Esophagus mucosa (tissue), 1 donor: ENCODE data around the gene PTPN9. TPM values are rescaled to one million over a fixed set of nuclear protein-coding genes. Genes with fewer than 3 reads are reported as not detected.
"Not testable (repeated sequence)": the region's sequence is repeated elsewhere in the genome, so short reads cannot be mapped to it uniquely, and the experiment has no call there.

ENCODE experiments used
- ATAC-seq: fragments of 200-7000 bp; cut with Tn5 transposase; one replicate; pipeline ENCODE4 v1.9.1; 2020
- total RNA-seq: library from RNA; stranded (reverse); gene quantifications from one replicate; pipeline ENCODE4 v1.2.4, GENCODE V29; 2023
- donor health status: DM: yes; HTN: yes; CAD: no.

The PTPN9 gene
- total RNA-seq, 1 donor from 2014 or later = 13.6 TPM

DNA sequence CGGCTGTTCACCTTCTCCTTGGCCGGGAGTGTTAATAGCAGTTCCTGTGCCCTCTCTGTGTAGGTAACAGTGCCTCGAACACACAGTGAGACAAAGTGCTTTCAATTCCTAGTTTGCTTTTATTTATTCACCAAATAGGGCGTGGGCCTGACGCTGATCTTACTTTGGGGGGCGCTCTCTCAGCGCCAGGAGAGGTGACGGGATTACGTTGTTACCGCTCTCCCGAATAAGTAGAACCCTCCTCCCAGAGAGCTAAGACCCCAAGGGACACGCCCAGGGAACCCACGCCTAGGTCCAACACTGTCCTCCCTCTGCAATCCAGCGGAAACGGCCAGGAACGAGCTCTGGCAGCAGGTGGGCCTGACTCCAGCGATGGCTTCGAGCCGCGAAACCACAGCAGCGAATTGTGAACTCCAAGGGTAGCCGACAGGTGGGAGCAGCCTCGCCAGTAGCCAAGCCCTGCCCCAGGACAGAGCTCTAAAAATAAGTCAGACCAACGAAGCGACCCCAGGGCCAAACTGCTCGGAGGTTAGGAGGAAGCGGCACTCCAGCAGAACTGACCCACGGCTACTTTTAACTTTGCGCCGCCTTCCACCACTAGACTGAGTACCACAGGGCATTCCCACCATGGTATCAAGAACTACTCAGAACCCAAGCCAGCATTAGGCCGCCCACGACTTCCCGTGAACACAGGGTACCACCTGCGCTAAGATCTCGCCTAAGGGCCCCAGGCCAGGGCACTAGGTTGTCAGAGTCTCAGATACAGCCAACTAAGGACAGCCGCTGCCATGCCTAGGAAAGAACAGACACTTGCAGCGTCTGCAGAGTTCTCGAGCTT is 126.0 kb downstream of the PTPN9 start:
- no peak for ATAC-seq

DNA sequence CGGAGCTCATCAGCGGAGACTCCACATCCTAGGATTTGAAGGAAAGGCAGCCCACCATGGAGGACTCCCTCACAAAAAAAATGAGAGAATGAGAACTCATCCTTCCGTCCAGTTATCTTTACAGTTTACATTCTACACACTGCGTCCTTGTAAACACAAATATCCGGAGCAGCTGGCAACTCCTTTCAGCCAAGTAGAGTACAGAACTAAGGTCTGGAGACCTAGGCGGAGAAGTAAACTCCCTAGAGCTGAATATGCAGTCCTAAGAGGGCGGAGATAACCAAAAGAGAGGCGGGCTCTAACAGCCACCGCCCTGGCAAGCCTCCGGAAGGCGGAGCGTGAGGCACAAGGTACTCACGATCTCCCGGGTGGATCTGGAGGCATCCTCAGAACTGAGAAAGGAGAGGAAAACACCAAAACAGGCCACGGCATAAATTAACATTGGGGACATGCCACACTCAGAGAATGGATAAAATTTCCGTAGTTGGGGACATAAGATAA is 126.7 kb downstream of the PTPN9 start:
- ATAC-seq = peak; percentile 6

DNA sequence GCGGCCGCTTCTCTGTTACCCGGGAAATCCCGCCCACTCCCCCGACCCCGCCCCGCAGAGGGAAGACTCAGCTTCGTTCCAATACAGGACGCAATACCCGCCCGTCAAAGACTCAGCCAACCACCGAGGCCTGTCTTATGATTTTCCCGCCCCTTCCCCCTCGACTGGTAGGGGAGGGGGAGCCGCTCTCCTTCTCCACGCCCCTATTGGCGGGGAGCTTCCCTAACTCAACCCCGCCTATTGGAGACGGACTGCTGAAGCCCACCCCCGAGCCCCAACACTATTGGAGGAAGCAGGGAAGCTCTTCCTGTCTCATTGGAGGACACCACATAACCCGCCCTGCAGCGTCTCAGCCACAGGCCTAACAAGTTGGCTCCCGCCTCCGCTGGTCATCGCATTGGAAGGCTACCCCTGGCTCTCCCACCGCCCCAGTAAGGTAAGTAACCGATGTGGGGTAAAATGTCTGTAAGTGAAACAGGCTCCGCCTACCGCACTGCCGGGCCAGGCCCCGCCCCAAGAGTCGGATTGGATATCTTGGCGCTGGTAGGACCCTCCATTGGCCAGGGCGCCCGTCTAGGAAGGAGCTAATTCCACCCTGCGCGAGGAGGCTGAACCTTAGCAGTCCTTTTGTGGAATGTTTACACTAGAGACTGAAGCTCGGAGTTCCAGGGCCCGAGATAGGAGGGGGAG is 127.3 kb downstream of the PTPN9 start, which contains the start of gene SIN3A:
TSS of gene SIN3A (minus strand) at position 17 of the 690 bp plus-strand sequence. CDS start 21,315 bp downstream, outside the sequence.
- ATAC-seq = peak; percentile 70

DNA sequence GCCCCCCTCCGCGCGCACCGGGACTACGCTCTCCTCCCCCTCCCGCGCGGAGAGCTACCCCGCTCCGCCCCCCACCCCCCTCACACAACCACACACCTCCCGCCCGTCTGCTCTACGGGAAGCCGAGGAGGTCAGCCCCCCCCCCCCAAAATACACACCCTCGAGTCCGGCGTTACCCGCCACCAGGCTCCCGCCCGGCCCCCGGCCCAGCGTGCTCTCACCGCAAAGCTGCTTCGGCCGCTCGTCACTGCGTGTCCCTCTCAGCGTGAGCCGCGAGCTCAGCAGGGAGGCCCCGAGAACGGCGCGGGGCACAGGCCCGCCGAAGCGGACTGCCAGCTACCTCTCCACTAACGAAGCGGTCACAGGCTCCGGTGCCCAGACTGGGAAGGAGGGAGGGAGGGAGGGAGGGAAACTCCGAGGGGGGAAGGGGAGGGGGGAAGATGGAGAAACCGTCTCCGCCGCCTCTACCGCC is 127.9 kb downstream of the PTPN9 start:
- no peak for ATAC-seq

DNA sequence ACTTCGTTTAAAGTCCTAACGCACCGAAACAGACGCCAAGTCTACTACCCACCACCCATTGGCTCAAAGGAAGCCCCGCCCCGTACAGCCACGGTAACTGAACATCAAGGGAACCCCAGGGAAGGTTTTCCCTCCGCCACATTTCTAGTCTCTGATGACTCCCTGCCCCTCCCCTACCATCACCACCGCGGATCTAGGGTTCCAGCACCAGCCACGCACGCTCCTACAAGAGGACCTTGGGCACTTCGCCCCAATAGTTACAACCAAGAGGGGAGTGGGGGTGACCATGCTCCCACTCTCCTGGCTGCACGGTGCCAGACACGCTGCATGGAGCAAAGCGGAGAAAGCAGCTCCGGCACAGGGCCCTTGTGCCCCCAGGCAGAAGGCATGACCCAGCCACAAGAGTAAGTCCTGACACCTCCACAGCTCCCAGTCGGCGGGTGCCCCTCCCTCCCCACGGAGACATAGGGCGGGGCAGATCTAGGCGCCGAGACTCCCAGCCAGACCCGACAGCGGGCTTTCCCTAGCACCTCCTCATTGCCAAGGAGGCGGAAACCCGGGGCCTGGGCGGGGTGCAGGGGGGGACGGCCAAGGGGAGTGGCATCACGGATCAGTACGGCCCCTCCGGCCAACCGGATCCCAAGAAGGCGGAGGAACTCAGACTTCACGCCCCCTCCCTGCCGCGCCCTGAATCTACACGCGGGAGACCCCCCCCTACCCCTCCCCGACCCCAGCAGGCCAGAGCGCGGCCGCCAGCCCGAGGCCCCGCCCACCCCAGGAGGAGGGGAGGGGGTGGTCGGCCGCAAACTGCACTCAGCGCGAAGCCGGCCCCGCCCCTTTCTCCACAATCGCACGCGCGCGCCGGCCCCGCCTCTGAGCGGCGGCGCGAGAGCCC is 128.6 kb downstream of the PTPN9 start:
- ATAC-seq = peak; percentile 61

DNA sequence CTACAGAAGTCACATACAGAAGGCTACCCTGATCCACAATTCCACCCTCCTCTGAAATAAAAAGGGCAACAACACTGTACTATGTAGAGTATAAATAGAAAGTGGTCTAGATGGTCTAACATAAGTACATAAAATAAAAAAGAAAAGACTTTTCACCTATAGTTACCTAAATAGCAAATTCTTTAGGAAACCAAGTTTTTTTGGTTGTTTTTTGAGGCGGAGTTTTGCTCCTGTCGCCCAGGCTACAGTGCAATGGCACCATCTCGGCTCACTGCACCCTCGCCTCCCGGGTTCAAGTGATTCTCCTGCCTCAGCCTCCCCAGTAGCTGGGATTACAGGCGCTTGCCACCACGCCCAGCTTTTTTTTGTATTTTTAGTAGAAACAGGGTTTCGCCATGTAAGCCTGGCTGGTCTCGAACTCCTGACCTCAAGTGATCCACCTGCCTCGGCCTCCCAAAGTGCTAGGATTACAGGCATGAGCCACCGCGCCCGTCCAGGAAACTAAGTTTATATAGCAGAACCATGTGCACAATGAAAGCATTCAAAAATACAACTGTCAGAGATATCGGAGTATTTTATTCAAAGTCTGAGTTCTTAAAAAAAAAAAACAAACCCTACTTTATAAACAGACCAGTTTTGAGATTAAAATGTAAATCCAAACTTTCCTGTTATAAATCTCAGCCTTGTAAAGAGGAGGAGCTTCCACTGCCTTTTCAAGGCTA is 129.4 kb downstream of the PTPN9 start:
- ATAC-seq = no peak

DNA sequence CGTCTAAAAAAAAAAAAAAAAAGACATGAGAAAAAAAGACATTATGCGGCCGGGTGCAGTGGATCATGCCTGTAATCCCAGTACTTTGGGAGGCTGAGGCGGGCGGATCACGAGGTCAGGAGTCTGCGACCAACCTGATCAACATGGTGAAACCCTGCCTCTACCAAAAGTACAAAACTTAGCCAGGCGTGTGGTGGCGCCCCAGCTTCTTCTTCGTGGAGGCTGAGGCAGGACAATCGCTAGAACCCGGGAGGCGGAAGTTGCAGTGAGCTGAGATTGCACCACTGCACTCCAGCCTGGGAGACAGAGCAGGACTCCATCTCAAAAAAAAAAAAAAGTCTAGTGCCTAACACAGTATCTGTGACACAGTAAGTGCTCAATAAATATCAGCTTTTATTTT is 130.9 kb downstream of the PTPN9 start:
- ATAC-seq = not testable (repeated sequence)

DNA sequence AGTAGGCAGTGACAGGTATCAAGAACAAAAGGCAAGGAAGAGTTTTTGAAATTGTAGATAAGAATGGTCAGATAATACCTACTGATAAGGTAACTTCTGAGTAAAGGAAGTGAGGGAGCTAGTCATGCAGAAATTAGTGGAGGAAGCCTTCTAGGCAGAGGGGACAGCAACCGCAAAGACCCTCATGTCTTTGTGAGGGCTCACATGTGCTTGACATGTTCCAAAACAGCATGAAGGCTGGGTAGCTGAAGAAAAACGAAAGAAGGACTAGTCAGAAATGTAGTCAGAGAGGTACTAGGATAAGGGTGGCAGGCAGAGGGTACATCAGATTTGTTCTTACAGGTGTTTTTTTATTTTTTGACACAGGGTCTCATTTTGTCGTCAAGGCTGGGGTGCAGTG is 133.0 kb downstream of the PTPN9 start:
- no peak for ATAC-seq

DNA sequence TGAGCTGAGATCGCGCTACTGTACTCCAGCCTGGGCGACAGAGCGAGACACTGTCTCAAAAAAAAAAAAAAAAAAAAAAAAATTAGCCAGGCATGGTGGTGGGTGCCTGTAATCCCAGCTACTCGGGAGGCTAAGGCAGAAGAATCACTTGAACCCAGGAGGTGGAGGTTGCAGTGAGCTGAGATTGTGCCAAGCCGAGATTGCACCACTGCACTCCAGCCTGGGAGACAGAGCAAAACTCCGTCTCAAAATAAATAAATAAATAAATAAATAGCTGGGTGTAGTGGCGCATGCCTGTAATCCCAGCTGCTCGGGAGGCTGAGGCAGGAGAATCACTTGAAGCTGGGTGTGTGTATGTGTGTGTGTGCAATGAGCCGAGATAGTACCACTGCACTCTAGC is 133.8 kb downstream of the PTPN9 start:
- not testable (repeated sequence) for ATAC-seq

DNA sequence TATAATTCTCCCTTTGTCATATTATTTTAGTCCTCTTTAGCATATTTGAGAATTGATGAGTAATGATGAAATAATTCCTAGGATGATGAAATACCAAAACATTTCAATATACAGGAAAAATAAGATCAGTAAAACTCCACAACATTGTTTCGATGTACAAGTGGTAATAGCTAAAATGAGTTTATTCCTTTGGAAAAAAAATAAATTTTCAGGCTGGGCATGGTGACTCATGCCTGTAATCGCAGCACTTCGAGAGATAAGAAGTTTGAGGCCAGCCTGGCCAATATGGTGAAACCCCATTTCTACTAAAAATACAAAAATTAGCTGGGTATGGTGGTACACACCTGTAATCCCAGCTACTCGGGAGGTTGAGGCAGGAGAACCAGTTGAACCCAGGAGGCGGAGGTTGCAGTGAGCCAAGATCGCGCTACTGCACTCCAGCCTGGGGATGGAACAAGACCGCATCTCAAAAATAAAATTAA is 135.1 kb downstream of the PTPN9 start:
- ATAC-seq = not testable (repeated sequence)

DNA sequence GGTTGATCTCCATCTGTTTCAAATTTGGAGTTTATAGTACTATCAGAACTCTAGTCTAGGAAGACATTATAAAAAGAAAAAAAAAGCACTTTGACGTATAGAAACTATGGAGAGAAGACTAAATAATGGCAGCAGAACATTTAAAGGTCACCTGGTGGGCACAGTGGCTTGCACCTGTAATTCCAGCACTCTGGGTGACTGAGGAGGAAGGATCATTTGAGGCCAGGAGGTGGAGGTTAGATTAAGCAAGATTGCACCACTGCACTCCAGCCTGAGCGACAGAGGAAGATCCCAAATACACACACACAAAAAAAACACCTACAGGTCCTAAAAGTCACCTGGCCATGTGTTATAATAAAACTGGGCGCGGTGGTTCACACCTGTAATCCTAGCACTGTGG is 141.4 kb downstream of the PTPN9 start:
- ATAC-seq = peak; percentile 64

DNA sequence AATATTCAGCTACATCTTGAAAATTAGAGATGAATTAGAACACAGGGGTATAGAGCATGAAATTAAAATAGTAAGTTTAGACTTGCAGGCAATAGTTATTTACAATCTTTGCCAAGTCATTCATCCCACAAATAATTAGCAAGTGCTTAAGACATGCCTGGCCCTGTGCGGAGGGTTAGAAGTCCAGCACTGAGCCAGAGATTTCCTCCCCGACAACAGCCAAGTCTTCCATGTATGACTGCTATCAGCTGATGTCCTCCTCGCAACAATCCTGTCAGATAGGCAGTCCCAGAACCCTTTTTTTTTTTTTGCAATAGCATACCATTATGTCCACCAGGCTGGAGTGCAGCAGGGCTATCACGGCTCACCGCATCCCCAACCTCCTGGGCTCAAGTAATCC is 142.2 kb downstream of the PTPN9 start:
- ATAC-seq = peak; percentile 63

DNA sequence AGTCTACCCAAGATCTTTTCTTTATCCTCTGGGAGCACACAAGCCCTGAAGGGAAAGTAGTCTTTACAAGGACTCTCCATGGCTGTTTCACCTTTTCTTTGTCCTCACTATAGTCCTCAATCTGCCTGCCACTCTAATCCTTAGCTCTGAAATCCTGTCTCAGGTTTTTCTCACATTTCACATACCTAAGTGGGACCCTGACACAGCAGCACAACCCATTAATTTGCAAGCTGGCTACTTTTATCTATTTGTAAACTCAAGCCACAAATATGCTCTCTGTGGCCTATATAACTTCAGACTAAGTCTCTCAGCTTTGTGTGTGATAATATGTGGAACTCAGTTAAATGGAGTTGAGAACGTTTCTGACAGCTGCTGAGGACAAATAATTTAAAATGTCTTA is 147.4 kb downstream of the PTPN9 start:
- ATAC-seq = no peak

DNA sequence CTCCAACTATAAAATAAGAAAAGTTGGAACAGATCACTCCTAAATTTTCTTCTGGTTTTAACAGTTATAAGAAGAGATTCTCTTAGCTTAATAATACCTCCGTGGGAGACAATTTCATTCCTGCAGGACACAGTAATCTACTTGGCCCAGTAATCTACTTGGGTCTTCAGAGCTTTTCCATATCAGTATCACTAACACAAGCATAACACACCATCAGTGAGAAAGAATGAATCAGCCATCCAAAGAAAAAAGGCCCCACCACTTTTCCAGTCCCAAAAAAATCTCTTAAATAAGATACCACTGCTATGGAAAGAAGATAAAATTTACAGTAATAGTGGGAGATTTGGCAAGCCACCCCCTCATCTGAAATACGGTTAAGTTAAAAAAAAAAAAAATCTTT is 147.8 kb downstream of the PTPN9 start:
- no peak for ATAC-seq

DNA sequence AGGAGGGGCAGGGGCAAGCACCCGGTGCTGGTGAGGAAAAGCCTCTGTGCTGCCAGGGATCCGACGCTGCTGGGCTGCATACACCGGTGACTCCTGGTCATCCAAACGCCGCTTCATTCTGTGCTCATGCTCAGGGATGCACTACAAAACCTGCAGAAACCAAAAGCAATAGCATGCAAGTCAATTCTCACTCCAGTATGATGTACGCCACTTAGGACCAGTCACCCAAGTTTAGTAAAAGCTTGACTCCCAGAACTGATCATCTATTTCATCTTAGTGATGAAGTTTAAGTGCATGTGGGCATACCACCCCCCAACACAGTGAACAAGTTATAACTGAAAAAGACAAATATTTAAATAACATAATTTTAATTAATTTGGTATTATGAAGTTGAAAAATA is 148.9 kb downstream of the PTPN9 start:
- no peak for ATAC-seq

DNA sequence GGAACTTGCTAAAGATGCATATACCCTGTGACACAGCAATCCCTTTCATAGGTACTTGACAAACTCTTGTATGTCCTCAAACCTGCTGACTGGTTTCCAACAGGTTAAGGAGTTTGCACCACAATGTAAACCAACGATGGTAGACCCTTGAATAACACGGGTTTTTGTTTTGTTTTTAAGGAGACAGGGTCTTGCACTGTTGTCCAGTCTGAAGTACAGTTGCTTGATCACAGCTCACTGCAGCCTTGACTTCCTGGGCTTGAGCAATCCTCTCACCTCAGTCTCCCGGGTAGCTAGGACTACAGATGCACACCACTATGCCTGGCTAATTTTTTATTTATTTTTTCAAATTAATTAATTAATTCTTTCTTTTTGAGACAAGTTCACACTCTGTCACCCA is 151.0 kb downstream of the PTPN9 start:
- no peak for ATAC-seq

DNA sequence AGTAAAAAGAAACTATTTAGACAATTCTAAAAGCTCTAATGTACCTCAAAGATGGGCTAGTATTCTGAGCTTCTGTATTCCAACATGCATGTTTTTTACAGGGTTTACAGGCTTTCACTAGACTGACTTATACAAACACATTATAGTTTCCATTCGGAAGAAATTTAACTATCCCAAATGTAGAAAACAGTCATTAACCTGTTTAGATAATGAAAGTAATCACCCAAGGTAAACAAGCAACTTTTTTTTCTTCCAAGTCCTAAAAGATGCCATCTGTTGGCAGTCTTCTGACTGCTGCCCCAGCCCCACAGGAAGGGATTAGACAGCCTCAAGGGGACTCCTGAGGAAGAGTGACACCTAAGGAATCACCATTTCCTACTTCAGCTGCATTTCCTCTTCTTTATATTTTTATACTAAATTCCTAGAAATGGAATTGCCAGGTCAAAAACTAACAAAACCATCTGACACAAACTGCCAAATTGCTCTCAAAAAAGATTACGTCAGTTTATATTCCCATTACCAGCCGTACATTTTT is 153.1 kb downstream of the PTPN9 start:
- ATAC-seq = no peak

DNA sequence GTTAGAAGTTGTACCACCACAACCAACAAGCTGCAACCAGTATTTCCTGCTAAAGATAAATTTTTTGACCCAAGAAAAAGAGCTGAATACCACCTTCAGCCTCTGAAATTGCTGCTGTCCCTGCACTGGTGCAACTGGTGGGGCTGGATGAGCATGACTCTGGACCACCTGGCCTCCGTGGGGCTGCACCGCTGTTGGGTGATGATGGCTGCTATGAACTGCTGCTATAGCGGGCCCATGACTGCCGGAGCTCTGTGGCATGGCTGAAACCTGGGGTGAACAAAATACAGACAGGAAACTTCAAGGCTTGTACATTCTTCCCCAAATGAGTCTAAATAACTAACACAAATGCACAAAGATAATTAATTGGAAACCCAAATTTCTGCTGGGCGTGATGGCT is 156.6 kb downstream of the PTPN9 start:
- no peak for ATAC-seq

DNA sequence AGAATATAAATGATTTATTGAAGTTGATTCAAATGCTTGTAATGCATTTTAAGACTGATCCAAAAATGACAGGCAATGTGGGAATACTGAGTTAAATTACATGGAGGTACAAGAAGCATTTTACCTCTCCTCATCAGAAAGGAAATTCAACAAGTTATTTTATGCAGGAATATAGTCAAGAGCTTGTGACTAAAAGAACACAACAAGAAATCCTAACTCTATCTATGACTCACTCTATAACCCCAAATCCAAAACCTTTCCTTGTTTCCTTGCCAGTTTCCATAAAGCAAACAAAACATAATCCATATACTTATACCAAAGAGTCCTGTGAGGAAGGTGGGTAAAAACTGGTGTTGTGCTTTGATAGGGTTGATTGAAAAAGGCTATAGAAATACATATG is 158.4 kb downstream of the PTPN9 start:
- ATAC-seq = peak; percentile 89

DNA sequence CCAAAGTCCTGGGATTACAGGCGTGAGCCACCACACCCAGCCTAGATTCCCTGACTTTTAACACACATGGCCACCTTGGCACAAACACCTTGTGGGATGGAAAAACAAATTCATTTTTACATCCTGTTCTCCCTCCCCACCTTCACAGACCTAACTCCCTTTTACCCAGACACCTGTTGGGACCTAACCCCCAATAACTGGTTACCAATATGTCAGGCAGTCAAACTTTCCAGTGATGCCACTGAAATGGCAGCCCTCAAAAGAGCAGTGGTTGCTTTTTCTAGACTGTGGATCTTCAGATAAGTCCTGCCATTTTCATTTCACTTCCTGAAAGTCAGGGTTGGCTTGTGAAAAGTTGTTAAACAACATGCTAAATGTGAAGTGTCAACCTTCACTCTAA is 162.5 kb downstream of the PTPN9 start:
- no peak for ATAC-seq
